ENCODE results near the gene EIF2A. TPM values are rescaled to one million over a fixed set of nuclear protein-coding genes. Genes with fewer than 3 reads are reported as not detected.
A peak's percentile ranks its signal among the peaks of the same experiment; 100 is the strongest.

EIF2A gene
- polyA plus RNA-seq, 3 donors, result 48.5 to 88.7 (median 50.8) TPM

DNA sequence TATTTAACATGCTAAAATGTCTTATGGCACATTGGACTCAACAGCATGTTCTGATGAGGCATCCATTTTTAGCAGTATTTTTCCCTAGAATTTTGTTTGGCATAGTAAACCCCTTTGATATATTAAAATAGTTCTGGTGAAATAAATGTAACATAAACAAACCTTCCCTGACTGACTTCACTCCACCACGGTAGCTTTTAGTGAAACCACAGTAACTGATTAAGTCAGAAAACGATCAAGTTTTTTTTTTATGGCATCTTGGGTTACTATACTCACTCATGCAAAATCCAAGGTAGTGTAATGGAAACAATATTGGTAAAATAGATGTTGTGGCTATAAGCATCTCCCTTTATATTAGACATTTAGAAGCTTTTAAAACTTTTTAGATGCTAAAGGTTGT, 3.1 kb upstream of the EIF2A start:
- H3K36me3 Mint-ChIP-seq, result peaks cover 16 to 28% of the 10 kb centered on the region in 2 donors
- Histone ChIP-seq H3K27ac (ENCODE audit: low read depth in 1 of 2, low read length in 2 of 2) (peak overlapping the region in 1 of 2 donors; percentile 80), H3K27me3 (ENCODE audit: control insufficient read depth in 2 of 2, insufficient read depth in 2 of 2, low read length in 2 of 2) (no peaks in the 10 kb centered on the region), H3K4me1 (ENCODE audit: control insufficient read depth in 1 of 2, insufficient read depth in 2 of 2, low read length in 2 of 2) (peaks cover 43 to 67% of the 10 kb centered on the region in 2 donors), H3K4me2 (replicated peaks; ENCODE audit: extremely low read depth, low read length, poor library complexity, severe bottlenecking) (no peak overlapping the region), H4K20me1 (ENCODE audit: insufficient read depth, low read length) (peaks cover 18% of the 10 kb centered on the region), H3K79me2 (ENCODE audit: insufficient read depth, low read length) (peaks cover 59% of the 10 kb centered on the region), H3K36me3 (replicated peaks in 1 of 2; ENCODE audit: control insufficient read depth in 1 of 2, insufficient read depth in 2 of 2, low read length in 2 of 2) (peaks cover 13 to 26% of the 10 kb centered on the region in 2 donors), H2AFZ (ENCODE audit: insufficient read depth, low read depth, low read length, poor library complexity, severe bottlenecking) (no peak overlapping the region), H3K9me3 (replicated peaks in 1 of 2; ENCODE audit: control insufficient read depth in 1 of 2, insufficient read depth in 1 of 2, low read length in 2 of 2) (no peaks in the 10 kb centered on the region), H3K9ac (ENCODE audit: insufficient read depth, low read length, poor library complexity, severe bottlenecking) (no peak overlapping the region), H3K4me3 (replicated peaks in 1 of 3; ENCODE audit: low read depth in 2 of 3, low read length in 3 of 3) (peak overlapping the region in 1 of 3 experiments; percentile 96)
- TF ChIP-seq, protein P1, sequence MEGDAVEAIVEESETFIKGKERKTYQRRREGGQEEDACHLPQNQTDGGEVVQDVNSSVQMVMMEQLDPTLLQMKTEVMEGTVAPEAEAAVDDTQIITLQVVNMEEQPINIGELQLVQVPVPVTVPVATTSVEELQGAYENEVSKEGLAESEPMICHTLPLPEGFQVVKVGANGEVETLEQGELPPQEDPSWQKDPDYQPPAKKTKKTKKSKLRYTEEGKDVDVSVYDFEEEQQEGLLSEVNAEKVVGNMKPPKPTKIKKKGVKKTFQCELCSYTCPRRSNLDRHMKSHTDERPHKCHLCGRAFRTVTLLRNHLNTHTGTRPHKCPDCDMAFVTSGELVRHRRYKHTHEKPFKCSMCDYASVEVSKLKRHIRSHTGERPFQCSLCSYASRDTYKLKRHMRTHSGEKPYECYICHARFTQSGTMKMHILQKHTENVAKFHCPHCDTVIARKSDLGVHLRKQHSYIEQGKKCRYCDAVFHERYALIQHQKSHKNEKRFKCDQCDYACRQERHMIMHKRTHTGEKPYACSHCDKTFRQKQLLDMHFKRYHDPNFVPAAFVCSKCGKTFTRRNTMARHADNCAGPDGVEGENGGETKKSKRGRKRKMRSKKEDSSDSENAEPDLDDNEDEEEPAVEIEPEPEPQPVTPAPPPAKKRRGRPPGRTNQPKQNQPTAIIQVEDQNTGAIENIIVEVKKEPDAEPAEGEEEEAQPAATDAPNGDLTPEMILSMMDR (IDR thresholded peaks at IDR 0.05), result no peak
- DNase-seq, result no peak
- no peak overlapping the region for H3K4me3 Mint-ChIP-seq
- H3K4me1 Mint-ChIP-seq, result peaks cover 54% of the 10 kb centered on the region
- H3K9me3 Mint-ChIP-seq, result no peaks in the 10 kb centered on the region
- peaks cover 0 to 2% (median 2%) of the 10 kb centered on the region in 3 donors for H3K27me3 Mint-ChIP-seq (ENCODE audit: low read depth in 3 of 3)
- H3K27ac Mint-ChIP-seq, result no peak overlapping the region
- no CpG with 5 or more reads among the region's 2 CpGs for WGBS (ENCODE audit: insufficient coverage)
- intact Hi-C loops (cut with micrococcal nuclease), result loop anchor here in 1 of 2 donors (10.0 kb wide), 1 partner anchor 221 kb away; the partner anchor contains the start of gene SIAH2

DNA sequence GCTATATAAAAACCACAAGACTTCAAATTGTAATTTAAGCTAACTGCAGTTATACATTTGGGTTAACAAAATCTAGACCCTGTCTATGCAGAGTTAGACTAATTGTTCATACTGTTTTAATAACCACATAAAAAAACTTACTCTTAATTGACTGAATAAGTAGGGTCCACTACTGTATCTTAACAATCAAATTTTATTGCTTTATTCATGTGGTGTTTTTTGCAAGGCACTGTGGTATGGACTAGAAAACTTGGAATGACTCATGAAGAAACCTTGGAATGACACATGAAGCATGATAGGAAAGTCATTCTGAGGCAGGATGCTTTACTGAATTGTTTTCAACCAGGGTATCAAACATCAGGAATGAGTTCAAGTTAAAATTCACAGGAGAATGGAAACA, 2.5 kb upstream of the EIF2A start:
- Mint-ChIP-seq H3K27me3 (ENCODE audit: low read depth in 3 of 3) (peaks cover 0 to 2% (median 2%) of the 10 kb centered on the region in 3 donors), H3K9me3 (no peaks in the 10 kb centered on the region)

More for the DNA sequence above, 2.5 kb upstream of the EIF2A start:
- Mint-ChIP-seq H3K4me1 (peaks cover 54% of the 10 kb centered on the region), H3K36me3 (peaks cover 16 to 28% of the 10 kb centered on the region in 2 donors), H3K4me3 (peak overlapping the region; percentile 9 to 42), H3K27ac (peak overlapping the region in 1 of 7 donors; percentile 98)
- intact Hi-C loops (cut with micrococcal nuclease), result loop anchor here in 1 of 2 donors (2.0 to 10.0 kb wide), 2 partner anchors 59 to 221 kb away; partner anchors contain the start of genes SELENOT and SIAH2
- Histone ChIP-seq H3K9ac (ENCODE audit: insufficient read depth, low read length, poor library complexity, severe bottlenecking) (no peak overlapping the region), H3K9me3 (replicated peaks in 1 of 2; ENCODE audit: control insufficient read depth in 1 of 2, insufficient read depth in 1 of 2, low read length in 2 of 2) (no peaks in the 10 kb centered on the region), H3K4me1 (ENCODE audit: control insufficient read depth in 1 of 2, insufficient read depth in 2 of 2, low read length in 2 of 2) (peaks cover 43 to 67% of the 10 kb centered on the region in 2 donors), H3K27ac (ENCODE audit: low read depth in 1 of 2, low read length in 2 of 2) (peak overlapping the region in 1 of 2 donors; percentile 99), H2AFZ (ENCODE audit: insufficient read depth, low read depth, low read length, poor library complexity, severe bottlenecking) (no peak overlapping the region), H3K27me3 (ENCODE audit: control insufficient read depth in 2 of 2, insufficient read depth in 2 of 2, low read length in 2 of 2) (no peaks in the 10 kb centered on the region), H3K4me2 (replicated peaks; ENCODE audit: extremely low read depth, low read length, poor library complexity, severe bottlenecking) (peak overlapping the region; percentile 91), H4K20me1 (ENCODE audit: insufficient read depth, low read length) (peaks cover 18% of the 10 kb centered on the region), H3K79me2 (ENCODE audit: insufficient read depth, low read length) (peaks cover 65% of the 10 kb centered on the region), H3K36me3 (replicated peaks in 1 of 2; ENCODE audit: control insufficient read depth in 1 of 2, insufficient read depth in 2 of 2, low read length in 2 of 2) (peaks cover 13 to 26% of the 10 kb centered on the region in 2 donors), H3K4me3 (replicated peaks in 1 of 3; ENCODE audit: low read depth in 2 of 3, low read length in 3 of 3) (peak overlapping the region in 1 of 3 experiments; percentile 96)
- TF ChIP-seq, protein P1 (IDR thresholded peaks at IDR 0.05), result no peak
- peak in 2 of 3 donors; percentile 23 to 38 for DNase-seq
